Thyroid gland (tissue), 4 donors: ENCODE data around the gene WNT5A.

Experiments
- CTCF ChIP-seq, 6 experiments: fragments of 200-600 bp in 3 of 6; fragments of 450-650 bp in 3 of 6; sonication (generic) in 3 of 6; IDR thresholded peaks; one replicate each; pipeline ENCODE4 v1.5.1; 2016 to 2019; ENCODE audit warnings: antibody characterized with exemption in 6 of 6, mild to moderate bottlenecking in 2 of 6, inconsistent platforms in 1 of 6, moderate library complexity in 1 of 6
- POLR2A ChIP-seq, 2 donors: fragments of 450-650 bp; IDR thresholded peaks; one replicate each; pipeline ENCODE4 v1.6.1; 2017; ENCODE audit warnings: antibody characterized with exemption in 2 of 2, mild to moderate bottlenecking in 2 of 2, moderate library complexity in 1 of 2

- TF ChIP-seq CTCF (IDR thresholded peaks at IDR 0.05) (no peak), POLR2A (IDR thresholded peaks at IDR 0.05) (no peak)
Observed at GRCh38 chr3:55498520-55498919, 11.4 kb upstream of the WNT5A start.
